Activated T-cell treated with anti-CD3 and anti-CD28 coated beads, Interleukin-2, amount 50 U/mL, for 1 hour (primary cell): ENCODE results near the gene ANXA2.

Source experiments
- DNase-seq: peaks from one replicate; pipeline ENCODE4 v3.0.0-alpha.2; 2020

Gene ANXA2

DNA sequence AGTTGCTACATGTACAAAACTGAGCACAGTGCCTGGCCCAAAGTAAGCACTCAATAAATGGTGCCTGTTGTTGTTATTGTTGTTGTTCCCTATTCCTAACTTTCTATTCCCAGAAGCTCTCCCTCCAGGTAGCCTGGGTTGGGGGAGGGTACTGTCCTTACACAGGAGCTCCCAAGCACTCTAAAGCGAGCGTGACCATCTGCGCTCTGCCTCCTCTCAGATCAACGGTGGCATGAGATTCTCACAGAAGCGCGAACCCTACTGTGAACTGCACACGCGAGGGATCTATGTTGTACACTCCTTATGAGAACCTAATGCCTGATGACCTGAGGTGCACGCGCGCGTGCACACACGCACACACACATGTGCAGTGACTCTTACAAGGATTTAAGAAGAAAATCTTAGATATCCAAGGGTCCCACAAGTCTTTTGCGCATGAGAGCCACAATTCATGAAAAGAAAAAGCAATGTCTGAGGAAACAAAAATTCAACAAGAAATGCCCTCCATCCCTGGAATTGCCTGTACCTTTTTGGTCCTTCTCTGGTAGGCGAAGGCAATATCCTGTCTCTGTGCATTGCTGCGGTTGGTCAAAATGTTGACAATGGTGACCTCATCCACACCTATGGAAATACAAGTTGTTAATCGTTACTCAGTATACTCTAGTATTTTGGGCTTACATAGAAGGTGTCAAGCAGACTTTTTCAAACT, 33.7 kb downstream of the ANXA2 start:
- no peak for DNase-seq

- no peak for DNase-seq
Measured at GRCh38 chr15:60363087-60363549, 34.7 kb downstream of the ANXA2 start.

DNA sequence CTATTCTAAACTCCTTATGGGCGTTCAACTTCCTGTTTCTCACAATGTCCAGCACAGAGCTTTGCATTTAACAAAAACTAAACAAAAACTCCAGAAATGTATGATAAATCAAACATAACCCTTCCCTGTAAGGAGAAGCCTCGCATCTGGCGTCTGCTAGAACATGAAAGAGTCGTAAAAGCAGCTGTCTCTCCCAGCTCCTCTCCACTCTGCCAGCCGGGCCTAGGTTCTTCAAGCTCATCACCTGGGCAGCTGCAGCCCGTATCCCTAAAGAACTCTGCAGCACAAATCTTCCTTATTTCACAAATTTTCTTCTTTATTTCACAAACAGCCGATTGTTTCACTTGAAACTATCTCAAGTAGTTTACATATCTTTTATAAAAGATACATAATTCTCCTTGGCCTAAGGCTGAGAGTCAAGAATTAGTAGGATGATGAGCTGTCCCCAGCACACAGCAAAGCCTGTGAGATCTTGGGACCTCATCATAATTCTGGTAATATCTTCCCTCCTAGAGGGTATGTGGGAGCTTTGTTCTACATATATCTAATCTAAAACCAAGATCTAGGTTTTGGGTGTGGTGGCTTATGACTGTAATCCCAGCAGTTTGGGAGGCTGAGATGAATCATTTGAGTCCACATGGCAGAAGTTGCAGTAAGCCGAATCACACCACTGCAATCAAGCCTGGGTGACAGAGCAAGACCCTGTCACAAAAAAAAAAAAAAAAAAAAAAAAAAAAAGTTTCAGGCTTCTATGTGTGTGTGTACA, 35.3 kb downstream of the ANXA2 start:
- no peak for DNase-seq

- DNase-seq: peak; percentile 41
Measured at GRCh38 chr15:60359738-60360137, 38.0 kb downstream of the ANXA2 start.

DNA sequence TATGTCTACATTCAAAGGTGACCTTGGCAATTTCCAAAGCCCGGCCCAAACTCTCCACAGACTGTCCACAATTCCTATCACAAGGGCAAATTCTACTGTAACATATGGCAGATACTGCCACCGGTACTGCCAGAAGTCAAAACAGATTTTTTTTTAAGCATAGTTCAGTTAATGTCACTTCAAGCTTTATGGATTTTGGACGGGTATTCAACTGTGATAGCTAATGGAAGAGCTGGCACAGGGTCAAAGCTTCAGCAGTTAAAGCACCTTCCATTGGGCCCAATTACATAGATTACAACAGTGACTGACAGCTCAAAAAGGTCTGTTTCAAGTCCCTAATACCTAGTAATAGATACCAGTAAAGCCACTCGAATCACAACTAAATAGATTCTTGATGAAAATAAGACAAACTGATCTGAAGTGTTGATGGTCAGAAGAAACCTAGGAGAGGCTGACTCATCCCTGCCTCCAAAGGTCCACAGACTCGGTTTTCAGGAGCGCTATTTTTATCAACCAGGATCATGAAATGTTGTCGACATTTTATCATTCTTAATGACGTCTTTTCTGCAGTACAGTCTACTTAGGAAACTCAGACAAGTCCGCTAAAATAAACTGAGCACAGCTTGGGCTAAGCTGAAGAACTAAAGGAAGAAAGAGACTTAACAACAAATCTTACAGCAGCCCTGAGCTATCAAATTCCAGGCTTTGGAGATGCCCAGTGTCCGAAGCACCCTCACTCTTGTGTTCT, 38.7 kb downstream of the ANXA2 start:
- no peak for DNase-seq

- DNase-seq: no peak
Measured at GRCh38 chr15:60356832-60357231, 41.0 kb downstream of the ANXA2 start.

- DNase-seq: no peak
Measured at GRCh38 chr15:60355148-60355857, 42.5 kb downstream of the ANXA2 start.

GRCh38 chr15:60353245-60353920, 44.4 kb downstream of the ANXA2 start:
- no peak for DNase-seq

DNA sequence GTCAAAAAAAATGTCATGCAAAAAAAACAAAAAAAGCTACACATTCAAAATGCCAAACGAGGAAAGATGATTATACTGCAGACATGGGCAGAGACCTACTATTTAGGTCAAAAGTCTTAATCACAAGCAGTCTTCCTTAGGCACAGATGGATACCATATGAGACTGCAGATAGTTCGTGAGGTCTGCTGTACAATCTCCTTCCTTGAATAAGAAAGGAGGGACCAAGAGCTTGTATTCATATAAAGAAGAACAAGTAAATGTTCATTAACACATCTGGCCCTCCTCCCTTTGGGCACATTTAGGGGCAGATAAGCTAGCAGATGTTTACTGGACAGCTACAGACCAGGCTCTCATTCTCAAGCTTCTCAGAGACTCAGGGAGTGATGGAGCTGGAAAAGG, 45.3 kb downstream of the ANXA2 start:
- no peak for DNase-seq

- no peak for DNase-seq
Measured at GRCh38 chr15:60351066-60351465, 46.7 kb downstream of the ANXA2 start.

GRCh38 chr15:60350108-60350507, 47.7 kb downstream of the ANXA2 start:
- DNase-seq: no peak

- DNase-seq: no peak
Measured at GRCh38 chr15:60349589-60349988, 48.2 kb downstream of the ANXA2 start.

DNA sequence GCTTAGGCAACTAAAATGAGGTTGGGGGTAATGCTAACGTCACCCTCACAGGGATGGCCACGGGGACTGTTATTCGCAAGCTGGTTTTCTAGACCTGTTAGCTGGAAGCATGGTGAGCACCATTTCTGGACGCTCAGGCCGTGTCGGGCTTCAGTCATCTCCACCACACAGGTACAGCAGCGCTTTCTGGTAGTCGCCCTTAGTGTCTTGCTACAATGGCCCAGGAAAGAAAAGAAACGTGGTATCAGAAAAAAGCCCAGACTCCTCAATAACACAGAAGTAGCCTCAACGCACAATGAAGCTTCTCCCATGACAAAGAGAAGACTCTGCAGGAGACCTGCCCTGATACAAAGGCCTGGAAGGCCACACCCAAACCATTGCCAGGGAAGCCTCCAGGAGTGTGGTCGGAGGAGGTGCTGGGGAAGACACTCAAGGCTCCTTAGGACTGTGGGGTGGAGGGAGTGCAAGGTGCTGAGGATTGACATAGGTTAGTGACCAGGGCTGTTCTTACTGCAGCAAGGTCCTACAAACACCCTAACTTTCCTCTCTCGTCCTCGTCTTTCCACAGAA, 50.2 kb downstream of the ANXA2 start:
- no peak for DNase-seq

- DNase-seq: no peak
Measured at GRCh38 chr15:60346653-60347052, 51.1 kb downstream of the ANXA2 start.

GRCh38 chr15:60346077-60346476, 51.7 kb downstream of the ANXA2 start:
- no peak for DNase-seq

- DNase-seq: no peak
Measured at GRCh38 chr15:60345598-60345997, 52.2 kb downstream of the ANXA2 start.

DNA sequence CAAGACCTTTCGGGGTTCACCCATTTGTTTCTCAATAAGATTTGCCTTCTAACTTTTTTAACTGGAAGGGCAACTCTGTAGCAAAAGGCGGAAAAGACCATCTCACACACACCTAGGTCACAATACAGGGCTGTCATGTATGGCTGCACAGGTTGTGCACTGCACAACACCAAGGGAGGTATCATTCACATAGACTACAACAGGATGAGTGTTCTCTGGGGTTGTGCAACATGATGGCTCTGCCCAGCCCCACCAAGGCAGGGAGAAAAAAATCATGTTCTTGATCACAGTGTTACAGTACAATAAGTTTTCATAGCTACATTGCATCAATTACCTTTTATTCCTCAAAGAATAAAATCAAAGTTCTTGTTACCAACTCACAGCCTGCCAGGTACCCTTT, 52.8 kb downstream of the ANXA2 start:
- DNase-seq: no peak

DNA sequence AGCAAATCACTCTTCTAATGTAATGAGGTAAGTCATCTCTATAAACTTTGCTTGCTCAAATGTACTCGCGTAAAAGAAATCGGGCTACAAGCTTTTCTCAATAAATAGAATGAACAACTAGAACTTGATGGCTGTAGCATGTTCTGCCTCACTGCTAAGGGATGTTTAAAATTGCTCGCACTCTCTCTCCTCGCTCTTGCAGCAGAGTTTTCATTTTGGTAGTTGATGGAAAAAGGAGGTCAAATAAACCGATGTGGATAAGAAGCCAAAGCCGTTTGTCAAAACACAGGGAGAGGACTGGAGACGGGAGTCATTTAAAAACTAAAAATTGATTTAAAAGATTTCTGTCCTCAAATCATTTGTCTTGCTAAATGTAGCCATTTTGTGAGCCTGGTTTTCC, 53.3 kb downstream of the ANXA2 start:
- DNase-seq: no peak

DNA sequence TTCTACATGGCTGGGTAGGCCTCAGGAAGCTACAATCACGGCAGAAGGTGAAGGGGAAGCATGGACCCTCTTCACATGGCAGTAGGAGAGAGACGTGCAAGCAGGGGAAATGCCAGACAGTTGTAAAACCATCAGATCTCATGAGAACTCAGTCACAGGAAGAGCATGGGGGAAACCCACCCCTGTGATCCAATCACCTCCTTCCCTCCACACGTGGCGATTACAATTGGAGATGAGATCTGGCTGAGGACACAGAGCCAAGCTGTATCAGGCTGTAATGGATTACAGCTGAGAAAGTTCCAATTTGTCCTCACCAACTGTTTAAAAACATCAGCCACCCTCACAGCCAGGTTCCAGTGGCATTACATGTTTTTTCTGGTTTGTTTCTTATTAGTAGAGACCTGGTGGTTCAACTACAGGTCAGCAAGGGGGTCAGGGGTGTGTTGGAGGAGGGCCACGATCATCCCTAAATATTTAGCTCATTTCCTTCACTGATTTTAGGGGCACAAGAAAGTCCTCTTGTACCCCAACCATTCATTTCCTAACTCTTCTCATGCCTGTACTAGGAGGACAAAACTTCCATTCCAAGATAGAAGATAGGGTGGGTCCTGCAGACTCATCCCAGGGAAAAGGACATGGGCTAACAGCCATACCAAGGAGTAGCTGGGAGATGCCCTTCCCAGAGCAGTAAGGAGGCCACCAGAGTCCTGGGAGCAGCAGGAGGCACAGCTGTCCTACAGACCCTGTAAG, 54.4 kb downstream of the ANXA2 start:
- DNase-seq: no peak

GRCh38 chr15:60340207-60340921, 57.4 kb downstream of the ANXA2 start:
- DNase-seq: no peak

- DNase-seq: no peak
Measured at GRCh38 chr15:60339236-60339635, 58.5 kb downstream of the ANXA2 start.
